GM18502 (cell line): ENCODE measurements around the gene FRMPD1.
"Not testable (repeated sequence)": the region's sequence is repeated elsewhere in the genome, so short reads cannot be mapped to it uniquely, and the experiment has no call there.

Source experiments
- ATAC-seq: cut with Tn5 transposase; IDR thresholded peaks from one replicate; pipeline ENCODE4 v1.9.1; 2021; ENCODE audit warnings: mild to moderate bottlenecking; ENCODE audit not compliant: unreplicated experiment, poor library complexity

FRMPD1 gene

DNA sequence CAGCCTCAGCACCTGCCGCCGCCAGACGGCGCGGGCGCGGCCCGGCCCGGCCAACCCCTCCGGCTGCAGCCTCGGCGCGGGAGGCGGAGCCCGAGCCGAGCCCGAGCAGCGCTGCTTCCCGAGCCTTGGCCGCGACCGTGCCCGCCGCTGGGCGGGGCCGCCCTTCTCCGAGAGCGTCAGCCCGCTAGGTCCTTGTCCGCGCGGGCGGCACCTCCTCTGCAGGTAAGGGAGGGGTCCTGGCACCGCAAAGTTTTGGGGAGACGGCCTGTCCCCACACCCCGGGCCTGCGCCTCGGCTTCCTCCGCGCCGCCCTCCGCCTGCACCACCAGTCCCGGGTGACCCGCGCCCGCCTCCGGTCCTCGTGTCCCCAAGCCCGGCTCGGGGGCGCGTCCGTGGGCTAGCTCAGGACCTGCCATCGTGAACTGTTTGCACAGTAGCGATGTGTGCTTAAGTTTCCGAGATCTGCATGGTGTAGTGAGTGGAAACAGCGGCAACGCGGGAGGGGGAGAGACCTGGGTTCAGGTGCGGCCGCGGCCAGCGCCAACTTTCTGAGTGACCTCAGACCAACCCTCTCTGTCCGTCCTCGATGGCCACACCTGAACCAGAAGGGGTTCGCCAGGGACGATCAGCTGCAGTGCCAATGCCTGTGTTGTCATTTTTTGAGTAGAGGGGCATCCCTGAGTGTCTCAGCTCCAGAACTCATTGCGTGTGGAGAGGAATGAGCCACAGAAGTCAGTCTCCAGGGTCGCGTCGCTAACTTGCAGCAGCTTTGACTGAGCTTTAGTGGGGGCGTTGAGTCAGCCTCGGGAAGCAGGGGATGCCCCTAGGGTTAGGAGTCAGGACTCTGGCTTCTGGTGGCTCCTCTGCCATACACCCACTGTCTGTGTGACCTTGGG lies at the start of gene FRMPD1:
Gene FRMPD1 (plus strand): TSS at position 82 of the 896 bp plus-strand sequence. CDS start 41,688 bp downstream, outside the sequence.
- peak; percentile 86 for ATAC-seq

GRCh38 chr9:37602061-37602460 lies 48.7 kb upstream of the FRMPD1 start:
- ATAC-seq = not testable (repeated sequence)

GRCh38 chr9:37602817-37603216 lies 47.9 kb upstream of the FRMPD1 start:
- ATAC-seq = no peak

- no peak for ATAC-seq
These were observed 46.5 kb upstream of the FRMPD1 start for GRCh38 chr9:37604296-37604695.

DNA sequence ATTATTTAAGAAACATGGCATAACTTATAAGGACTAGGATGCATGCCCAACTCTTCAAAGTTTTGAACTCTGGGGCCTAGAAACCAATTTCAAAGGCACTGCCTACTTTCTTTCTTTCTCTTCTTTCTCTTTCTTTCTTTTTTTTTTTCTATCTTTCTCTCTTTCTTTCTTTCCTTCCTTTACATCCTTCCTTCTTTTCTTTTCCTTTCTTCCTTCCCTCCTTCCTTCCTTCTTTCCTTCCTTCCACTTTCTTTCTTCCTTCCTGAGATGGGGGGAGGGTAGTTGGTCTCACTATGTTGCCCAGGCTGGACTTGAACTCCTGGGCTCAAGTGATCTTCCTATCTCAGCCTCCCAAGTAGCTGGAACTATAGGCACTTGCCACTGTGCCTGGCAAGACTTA lies 42.5 kb upstream of the FRMPD1 start:
- no peak for ATAC-seq

DNA sequence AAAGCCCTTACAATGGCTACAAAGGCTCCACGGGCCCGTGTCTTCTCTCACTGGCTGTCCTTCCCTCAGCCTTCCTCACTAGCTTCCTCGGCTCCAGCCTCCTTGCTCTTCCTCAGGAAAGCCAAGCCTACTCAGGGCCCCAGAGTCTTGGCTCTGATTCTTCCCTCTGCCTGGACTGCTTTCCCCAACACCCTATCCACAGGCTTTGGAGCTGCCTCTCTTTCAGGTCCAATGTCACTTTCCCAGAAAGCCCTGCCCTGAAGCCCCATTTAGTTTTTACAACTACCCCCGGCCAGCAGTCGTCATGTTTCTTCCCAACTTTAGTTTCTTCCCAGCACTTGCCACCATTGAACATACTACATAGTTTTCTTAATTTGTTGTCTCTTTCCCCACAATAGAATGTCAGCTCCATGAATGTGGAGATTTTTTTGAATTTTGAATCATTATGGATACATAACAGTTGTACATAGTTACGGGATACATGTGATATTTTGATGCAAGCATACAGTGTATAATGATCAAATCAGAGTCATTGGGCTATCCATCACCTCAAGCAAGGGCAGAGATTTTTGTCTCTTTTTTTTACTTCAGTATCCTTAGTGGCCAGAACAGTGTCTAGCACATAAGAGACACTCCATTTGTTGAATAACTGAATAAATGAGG lies 40.9 kb upstream of the FRMPD1 start:
- ATAC-seq = no peak

GRCh38 chr9:37611014-37611413 lies 39.7 kb upstream of the FRMPD1 start:
- ATAC-seq = no peak

DNA sequence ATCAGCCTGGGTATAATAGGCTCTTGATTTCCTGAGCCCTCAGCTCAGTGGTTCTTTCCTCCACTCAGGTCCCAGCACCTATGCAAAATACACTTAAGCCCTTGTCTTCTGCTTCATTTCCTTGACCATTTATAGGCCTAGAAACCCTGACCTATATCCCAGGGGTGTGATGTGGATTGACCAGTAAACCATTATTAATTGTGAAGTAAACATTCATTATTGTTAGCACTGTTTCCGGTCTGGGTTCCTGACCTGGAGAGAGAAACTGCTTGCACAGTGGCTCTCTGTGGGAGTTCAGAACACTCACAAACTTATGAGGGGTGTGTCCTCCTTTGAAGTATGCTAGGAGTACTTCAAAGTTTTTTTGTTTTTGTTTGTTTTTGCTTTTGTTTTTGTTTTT lies 38.8 kb upstream of the FRMPD1 start:
- ATAC-seq = no peak

DNA sequence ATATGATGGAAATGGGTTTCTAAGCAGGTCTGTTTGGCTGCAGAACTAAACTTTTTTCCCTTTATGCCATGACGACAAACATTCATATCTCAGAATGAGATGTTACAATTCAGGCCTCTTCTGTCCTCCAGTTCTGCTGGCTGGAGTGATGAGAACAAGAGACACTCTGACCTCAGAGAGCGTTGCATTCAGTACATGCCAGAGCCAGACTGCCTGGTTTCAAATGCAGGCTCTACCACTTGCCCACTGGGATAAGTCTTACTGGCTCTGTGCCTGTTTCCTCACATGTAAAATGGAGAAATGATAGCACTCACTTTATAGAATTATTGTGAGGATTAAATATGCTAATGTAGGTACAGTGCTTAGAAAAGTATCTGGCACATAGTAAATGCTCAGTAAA lies 33.6 kb upstream of the FRMPD1 start:
- ATAC-seq = no peak

DNA sequence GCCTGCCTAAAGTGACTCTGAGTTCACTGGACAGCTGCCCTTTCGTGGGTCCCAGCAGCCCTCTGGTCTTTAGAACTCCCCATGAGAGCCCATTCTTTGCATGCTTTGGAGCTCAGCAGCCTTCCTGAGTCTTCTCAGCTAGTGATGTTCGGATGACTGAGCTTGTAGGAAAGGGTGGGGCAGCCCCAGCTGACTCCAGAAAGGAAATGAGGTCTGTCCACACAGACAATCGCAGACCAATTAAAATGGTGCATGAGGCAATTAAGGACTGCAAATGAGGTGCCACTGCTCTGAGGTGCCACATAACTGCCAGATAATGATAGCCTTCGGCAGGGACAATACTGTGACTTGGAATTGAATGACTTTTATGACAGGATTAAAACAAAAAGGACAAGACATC lies 32.9 kb upstream of the FRMPD1 start:
- no peak for ATAC-seq

DNA sequence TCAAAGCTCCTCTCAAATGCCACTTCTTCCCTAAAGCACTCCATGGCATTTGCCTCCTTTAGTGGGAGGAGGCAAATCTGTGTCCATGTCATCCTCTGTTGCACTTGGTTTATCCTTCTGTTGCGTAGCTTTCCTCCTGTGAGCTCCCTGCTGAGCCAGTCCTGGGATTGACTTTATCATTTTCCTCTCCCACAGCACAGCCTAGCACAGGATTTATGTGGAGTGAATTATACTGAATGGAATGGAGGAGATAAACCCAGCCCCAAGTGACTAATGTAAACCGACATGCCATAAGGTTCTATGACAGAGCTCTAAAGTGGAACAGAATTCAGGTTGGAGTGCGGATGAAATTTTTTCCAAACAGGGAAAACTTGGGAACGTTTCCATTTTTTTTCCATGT lies 31.9 kb upstream of the FRMPD1 start:
- ATAC-seq = no peak

DNA sequence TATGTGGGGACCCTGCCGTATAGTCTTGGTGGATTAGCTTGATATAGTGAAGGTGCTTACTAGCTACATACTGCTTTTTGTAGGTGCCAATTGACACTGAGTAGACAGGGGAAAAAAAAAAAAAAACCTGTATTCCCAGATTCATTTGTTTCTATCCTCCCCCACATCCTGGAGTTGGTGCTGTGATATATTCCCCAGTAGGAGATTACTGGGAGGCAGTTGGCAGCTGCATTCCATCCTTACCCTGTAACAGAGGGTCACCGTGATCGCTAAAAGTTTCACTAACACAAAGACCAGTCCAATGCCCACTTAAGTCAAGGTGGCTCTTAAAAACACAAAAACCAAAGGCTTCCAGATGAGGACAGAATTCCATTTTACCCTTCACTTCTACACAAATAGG lies 30.9 kb upstream of the FRMPD1 start:
- ATAC-seq = no peak

DNA sequence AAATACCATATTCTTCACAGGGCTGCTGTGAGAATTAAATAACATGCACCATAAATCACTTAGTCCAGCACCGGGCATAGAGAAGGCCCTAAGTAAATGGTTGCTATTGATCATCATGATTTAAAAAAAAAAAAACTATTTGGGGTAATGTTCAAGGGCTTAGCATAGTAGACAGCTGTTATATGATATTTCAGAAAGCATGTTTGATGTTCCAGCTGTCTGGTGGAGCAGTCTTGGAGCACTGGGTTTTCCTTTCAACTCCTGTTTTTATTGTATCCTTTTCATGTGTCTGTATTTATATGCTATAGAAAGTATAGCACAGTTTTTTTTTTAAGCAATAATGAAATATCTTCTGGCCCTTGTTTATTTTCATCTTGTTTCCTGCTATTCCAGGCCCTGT lies 30.4 kb upstream of the FRMPD1 start:
- no peak for ATAC-seq

- ATAC-seq = no peak
These were observed 29.3 kb upstream of the FRMPD1 start for GRCh38 chr9:37621273-37622121.

DNA sequence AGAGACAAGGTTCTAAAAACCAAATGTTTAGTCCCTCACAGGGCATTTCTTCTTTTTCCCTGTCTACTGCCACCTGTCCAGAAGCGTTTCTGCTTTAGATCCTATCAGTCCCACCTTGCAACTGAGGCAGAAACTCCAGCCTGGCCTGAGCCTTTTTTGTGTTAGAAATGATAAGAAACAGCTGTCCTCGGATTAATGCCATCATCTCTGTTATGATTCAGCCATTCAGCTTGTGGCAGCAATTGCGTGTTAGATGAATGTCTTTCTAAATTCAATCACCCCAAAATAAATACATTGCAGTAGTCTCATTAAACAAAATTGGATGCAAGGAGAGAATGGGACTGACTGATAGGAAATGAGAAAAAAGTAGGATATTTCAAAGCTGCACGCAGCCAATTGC lies 28.3 kb upstream of the FRMPD1 start:
- no peak for ATAC-seq

- ATAC-seq = no peak
These were observed 27.5 kb upstream of the FRMPD1 start for GRCh38 chr9:37623267-37623666.

DNA sequence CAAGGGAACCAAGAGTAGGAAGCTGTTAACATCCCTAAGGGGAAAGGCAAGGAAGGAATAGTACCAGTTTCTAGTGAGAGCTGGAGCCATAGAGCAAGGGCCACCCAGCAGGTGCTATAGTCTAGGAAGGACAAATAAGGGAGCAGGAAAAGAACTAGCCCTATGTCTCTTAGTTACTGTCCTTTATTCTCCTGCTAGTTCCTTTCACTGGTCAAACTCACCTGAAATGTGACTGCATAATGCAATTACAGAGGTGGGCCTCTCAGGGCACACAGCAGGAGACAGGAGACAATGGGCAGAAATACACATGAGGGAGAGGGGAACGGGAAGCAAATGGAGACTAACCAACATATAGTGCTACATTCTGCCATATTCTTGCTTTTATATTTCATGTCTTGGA lies 26.7 kb upstream of the FRMPD1 start:
- ATAC-seq = no peak

DNA sequence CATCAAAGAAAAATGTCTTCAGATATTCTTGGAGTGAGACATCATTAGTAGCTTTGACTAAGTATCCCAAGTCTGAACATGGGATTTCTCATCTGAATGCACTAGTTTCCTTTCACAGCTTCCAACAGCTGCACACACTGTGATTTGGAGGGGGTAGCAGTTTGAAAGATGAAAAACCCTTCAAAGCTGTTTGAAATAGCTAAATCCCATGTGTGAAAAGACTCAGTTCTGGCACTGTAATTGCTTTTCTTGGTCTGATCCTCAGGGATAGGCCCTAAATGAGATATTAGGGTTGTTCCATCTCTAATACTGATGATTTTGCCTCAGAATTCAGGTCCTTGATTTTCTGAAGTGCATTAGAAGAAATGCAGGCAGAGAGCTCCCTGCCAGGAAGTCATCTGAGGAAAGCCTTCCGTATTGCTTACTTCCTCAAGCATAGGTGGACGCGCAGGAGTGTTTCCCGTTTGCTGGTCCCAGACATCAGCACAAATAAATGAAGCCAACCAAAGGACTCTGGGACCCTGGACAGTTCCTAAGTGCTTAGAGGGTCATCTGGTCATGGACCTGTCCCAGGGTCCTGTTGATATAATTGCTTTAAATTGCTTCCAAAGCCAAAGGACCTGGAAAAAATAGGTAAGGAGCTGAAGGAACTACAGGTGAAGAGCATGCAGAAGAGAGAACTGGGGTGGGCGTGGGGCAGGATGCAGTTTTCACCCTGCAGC lies 25.6 kb upstream of the FRMPD1 start:
- ATAC-seq = no peak

DNA sequence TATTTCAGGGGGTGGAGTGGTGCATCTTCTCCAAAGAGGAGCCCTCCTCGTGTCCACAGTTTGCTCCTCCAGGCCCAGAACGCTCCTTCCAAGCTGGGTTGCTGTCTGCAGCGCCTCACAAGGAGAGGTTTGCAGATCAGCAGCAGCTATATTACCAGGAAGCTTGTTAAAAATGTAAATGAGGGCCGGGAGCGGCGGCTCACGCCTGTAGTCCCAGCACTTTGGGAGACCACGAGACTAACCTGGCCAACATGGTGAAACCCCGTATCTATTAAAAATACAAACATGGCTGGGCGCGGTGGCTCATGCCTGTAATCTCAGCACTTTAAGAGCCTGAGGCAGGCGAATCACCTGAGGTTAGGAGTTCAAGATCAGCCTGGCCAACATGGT lies 25.0 kb upstream of the FRMPD1 start:
- ATAC-seq = no peak

GRCh38 chr9:37626708-37627292 lies 24.0 kb upstream of the FRMPD1 start:
- no peak for ATAC-seq
